HCT116 (cell line): ENCODE data around the gene OLFML1.

Source experiments
- CTCF ChIP-seq, 3 experiments: fragments of 200-600 bp in 1 of 3; sonication (generic) in 1 of 3; IDR thresholded peaks in 2 of 3; conservative IDR thresholded peaks in 1 of 3; 2 replicates each; pipeline ENCODE4 v1.5.1; 2012 to 2017; ENCODE audit warnings: low read depth in 2 of 3, low read length in 2 of 3, antibody characterized with exemption in 1 of 3, borderline replicate concordance in 1 of 3, control low read depth in 1 of 3, mild to moderate bottlenecking in 1 of 3, mixed read lengths in 1 of 3, mixed run types in 1 of 3, moderate library complexity in 1 of 3; ENCODE audit not compliant: insufficient read depth in 1 of 3
- EGR1 ChIP-seq: IDR thresholded peaks from 2 replicates; pipeline ENCODE4 v1.6.1; 2012; ENCODE audit warnings: low read depth
- EZH2 ChIP-seq: fragments of 200-600 bp; sonication (generic); IDR thresholded peaks from 2 replicates; pipeline ENCODE4 v1.6.1; 2017; ENCODE audit warnings: antibody characterized with exemption, mixed run types
- EZH2phosphoT487 ChIP-seq: fragments of 200-600 bp; IDR thresholded peaks from 2 replicates; pipeline ENCODE4 v1.6.1; 2018; ENCODE audit warnings: antibody characterized with exemption, borderline replicate concordance
- MAX ChIP-seq: IDR thresholded peaks from 2 replicates; pipeline ENCODE4 v1.6.1; 2012
- POLR2A ChIP-seq: IDR thresholded peaks from 2 replicates; pipeline ENCODE4 v1.7.0; 2011; ENCODE audit warnings: borderline replicate concordance; ENCODE audit not compliant: insufficient read depth, insufficient read length; ENCODE audit errors: extremely low read depth
- POLR2AphosphoS5 ChIP-seq: IDR thresholded peaks from 2 replicates; pipeline ENCODE4 v1.6.1; 2011; ENCODE audit warnings: mild to moderate bottlenecking, low read depth, low read length, moderate library complexity
- REST ChIP-seq: IDR thresholded peaks from 2 replicates; pipeline ENCODE4 v1.6.1; 2012; ENCODE audit warnings: low read depth
- SIN3A ChIP-seq: IDR thresholded peaks from 2 replicates; pipeline ENCODE4 v1.6.1; 2012; ENCODE audit warnings: low read depth
- TCF7L2 ChIP-seq: IDR thresholded peaks from 2 replicates; pipeline ENCODE4 v1.7.0; 2011; ENCODE audit warnings: borderline replicate concordance, inconsistent platforms; ENCODE audit not compliant: insufficient read depth, insufficient read length; ENCODE audit errors: extremely low read depth

GRCh38 chr11:7527029-7527428 lies 41.7 kb downstream of the OLFML1 start:
- TF ChIP-seq EGR1 (no peak), TCF7L2 (no peak), CTCF (IDR thresholded peaks at IDR 0.05 in 2 of 3, conservative IDR thresholded peaks at IDR 0.05 in 1 of 3; ENCODE audit: borderline replicate concordance in 1 of 3, insufficient read depth in 1 of 3, low read depth in 2 of 3, low read length in 2 of 3) (no peak), SIN3A (no peak), EZH2phosphoT487 (no peak), MAX (no peak), POLR2AphosphoS5 (no peak), POLR2A (no peak), REST (no peak), EZH2 (no peak)
